NCI-H226 (cell line): ENCODE results near the gene CACNA1H.

Source experiments
- DNase-seq: peaks from one replicate; pipeline ENCODE4 v3.0.0-alpha.2; 2015

Gene CACNA1H

DNA sequence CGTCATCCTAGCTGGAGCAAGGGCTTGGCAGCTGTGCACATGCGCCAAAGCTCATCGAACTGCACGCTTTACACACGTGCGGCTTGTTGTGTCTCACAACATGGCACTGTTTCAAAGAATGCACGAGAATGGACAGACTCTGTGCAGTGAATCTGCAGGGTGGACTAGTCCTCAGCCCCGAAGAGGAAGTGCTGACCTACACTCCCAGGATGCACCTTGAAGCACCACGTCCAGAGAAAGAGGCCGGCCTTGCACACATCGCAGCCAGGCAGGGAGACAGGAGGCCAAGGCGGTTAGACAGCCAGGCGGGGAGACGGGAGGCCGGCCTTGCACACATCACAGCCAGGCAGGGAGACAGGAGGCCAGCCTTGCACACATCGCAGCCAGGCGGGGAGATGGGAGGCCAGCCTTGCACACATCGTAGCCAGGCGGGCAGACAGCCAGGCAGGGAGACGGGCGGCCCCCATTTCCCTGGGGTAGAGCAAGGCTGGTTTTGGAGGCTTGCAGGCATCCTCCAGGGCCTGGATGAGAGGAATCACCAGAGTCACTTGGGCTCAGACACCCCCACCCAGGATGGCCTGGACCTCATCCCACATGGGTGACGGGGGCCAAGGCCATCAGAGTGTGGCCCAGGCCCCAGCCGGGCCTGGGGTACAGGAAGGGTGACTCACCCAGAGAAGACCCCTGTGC, 9.0 kb upstream of the CACNA1H start:
- DNase-seq: no peak

DNA sequence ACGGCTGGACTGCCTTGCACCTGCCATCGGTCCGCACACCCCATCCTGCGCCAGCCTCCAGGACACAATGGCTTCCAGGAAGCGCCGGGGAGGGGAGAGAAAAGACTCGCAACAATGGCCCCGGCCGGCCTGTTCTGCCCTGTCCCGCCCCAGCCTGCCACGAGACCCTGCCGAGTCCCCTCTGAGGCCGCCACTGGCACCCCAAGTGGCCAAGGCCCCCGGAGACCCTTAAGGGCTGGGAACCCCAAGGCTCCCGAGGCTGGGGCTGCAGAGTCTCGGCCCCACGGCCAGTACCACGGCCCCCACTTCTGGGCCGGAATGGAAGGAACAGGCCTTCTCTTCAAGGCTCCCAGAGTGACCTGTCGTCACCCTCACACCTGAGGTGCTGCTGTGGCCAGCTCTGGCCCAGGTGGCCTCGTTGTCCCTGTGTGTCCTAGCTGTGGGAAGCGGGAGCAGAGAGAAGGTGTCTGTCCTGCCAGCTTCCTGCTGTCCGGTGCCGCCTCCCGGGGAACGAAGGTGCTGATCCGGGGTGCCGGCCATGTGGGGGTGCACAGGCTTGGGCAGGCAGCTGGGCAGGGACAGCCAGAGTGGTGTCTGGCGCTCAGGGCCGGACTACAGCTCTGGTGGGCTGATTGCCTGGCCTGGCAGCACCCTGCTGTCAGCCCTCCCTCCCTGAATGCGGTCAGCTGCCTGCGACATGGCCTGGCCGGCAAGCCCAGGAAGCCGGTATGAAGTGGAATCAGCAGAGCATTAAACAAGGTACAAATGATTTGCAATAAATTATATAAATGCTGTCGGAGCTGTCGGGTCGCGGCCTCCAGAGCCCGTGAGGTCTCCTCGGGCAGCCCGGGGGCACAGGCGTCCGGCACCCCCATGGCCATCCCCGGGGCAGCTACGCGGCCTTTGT, 8.2 kb upstream of the CACNA1H start:
- no peak for DNase-seq

DNA sequence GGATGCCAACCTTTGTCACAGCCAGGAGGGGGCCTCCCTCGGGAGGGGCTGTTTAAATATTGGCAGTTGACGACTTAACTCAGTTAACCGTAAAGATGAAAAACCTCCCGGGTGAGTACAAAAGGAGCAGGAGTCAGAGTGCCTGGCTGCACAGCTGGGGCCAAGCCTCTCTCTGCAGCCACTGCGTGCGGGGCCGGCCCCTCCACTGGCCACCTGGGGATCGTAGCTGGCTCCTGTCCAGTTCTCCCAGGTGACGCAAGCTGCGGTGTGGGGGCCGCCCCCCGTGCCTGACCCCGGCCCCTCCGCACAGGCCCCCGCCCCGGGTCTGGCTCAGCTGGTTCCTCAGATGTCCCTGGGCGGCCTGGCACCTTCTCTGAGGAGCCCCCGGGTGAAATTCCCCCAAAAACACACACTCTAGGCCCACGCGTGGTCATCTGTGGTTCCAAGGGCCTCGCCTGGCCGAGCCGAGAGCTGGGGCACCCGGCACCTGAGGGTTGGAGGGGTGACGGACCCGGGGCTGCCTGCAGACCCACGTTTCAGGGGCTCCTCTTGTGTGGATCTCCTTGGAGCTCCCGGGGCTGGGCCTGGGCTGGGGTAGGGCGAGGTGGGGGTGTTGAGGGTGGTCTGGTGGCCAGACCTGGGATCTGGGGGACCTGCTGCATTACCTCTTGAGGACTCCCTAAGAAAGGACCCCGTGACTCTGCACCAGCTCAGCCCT, 7.4 kb upstream of the CACNA1H start:
- no peak for DNase-seq

DNA sequence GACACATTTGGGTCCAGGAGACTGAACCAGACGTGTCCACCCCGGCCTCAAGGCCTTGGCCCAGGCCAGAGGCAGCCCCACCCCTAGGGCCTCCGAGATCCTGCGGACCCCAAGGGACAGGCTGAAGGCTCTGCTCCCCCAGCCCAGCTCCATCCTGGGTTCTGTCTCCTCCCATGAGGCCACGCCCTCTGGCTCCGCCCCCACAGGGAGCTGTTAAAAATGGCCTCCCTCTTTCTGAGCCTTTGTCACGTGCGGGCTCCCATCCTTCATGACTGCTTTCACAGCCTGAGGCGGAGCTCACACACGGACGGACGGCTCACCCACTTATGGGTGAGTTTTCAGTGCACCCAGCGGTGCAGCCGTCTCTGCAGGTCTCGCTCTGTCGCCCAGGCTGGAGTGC, 6.5 kb upstream of the CACNA1H start:
- no peak for DNase-seq

DNA sequence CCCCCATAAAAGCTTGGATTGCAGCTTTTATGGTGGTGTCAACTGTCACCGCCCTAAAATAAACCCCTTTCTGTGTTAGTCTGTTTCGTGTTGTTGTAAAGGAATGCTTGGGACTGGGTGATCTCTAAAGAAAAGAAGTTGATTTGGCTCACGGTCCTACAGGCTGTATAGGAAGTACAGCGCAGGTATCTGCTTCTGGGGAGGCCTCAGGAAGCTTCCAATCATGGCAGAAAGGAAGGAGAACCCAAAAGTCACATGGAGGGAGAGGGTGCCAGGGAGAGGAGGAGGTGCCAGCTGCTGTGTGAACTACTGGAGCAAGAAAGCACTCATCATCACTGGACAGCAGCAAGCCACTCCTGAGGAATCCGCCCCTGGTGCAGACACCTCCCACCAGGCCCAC, 5.9 kb upstream of the CACNA1H start:
- DNase-seq: no peak

DNA sequence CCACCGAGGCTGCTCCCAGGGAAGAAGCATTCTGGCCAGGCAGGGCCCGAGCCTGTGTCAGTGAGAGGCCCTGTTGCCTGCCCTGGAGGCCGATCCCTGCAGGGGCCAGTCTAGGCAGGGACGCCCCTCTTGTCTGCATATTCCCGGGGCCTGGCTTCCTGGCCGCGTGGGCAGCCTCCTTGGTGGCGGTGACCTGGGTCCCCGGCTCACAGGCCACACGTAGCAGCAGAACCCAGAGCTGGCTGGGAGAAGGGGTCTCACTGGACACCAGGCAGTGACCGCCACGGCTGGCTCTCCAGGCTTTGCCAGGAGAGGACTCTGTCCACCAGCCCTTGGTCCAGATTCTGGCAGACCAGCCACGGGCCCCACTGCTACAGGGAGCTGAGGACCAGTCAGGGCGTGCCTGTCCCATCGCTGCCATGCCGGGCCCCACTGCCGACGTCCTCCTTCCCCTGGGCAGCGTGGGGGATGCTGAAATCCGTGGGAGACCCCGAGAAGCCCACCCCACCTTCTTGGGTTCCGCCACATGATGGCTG, 3.7 kb upstream of the CACNA1H start:
- no peak for DNase-seq

DNA sequence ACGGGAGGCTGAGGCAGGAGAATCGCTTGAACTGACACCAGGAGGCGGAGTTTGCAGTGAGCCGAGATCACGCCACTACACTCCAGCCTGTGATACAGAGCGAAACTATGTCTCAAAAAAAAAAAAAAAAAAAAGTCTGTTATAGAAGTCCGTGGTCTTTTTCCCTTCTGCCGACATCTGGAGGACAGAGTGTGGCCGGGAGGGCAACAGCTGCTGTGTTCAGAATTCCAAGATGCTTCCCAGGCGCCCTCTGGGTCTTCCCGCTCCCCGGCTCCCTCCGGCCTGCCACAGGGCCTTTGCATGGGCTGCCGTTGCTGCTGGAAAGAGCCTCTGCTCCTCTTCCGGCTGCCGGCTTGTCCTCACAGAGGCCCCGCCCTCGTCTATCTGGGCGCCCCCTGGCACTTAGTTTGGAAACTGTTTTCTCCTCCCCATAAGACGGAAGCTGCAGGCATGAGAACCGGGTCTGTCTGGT, 2.4 kb upstream of the CACNA1H start:
- DNase-seq: no peak

DNA sequence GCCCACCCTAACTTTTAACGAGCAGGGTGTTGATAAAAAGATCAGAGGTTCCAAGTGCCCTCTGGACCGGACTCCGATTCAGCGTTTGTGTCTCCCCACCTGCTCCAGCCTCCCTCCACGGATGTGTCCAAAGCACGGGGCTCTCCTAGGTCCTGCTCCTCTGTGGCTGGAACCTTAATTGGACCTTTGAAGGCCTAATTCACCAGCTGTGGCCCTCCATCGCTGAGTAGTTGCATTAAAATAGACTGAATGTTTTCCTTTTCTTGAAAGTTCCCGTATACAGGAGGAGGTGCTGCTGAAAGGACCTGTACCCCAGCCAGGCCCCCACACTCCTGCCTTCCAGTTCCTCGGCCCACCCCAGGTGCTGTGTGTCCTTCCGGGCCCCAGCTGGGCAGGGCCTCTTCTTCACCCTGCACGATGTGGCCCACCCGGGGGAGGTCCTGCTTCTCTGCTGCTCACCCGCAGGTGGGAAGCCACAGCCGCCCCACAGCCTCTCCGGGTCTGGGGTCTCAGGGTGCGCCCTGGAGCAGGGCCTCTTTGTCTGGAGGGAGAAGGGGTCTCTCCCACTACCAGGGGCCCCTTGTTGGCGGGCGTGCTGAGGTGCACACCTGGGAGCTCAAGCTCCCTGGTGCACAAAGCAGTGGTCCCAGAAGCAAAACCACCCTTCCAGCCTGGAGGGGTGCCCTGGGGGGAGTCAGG, 1.3 kb upstream of the CACNA1H start:
- DNase-seq: no peak

DNA sequence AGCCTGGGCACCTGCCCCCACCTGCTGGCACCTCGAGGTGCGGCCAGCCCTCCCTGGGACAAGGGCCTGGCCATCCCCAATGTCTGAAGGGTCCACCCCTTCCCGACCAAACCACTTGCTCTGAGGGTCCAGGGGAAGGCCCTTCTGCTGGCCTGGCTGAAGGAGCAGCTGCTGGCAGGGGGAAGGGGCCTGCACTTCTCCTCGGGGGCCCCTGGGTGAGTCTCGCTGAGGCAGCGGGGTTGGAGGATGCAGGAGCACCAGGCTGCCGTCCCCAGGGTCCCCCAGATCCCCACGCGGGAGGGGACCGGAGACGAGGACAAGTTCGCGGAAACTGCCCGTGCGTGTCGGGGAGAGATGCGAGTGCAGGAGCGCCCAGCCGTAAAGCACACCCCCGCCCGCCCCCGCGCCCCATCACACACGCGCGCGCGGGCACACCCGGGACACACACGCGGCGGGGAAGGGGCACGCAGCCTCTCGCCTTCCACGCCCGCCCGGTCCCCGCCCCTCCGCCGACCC, 725 bp upstream of the CACNA1H start:
- no peak for DNase-seq

DNA sequence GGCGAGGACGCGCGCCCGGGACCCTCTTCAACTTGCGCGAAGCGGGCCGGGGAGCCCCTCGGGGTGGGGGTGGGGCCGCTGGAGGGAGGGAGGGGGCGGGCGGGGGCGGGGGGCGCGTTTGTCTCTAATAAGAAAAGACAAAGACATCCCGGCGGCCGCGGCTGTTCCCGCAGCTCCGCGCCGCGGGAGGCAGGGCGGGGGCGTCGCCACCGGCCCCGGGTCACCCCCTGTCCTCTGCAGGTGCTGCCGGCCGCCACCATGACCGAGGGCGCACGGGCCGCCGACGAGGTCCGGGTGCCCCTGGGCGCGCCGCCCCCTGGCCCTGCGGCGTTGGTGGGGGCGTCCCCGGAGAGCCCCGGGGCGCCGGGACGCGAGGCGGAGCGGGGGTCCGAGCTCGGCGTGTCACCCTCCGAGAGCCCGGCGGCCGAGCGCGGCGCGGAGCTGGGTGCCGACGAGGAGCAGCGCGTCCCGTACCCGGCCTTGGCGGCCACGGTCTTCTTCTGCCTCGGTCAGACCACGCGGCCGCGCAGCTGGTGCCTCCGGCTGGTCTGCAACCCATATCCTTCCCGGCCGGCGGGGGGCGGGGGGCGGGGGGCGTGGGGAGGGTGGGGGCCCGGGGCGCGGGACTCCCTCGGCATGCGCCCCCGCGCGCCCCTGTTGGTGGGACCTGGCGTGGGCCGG, 714 bp downstream of the CACNA1H start:
- DNase-seq: no peak

DNA sequence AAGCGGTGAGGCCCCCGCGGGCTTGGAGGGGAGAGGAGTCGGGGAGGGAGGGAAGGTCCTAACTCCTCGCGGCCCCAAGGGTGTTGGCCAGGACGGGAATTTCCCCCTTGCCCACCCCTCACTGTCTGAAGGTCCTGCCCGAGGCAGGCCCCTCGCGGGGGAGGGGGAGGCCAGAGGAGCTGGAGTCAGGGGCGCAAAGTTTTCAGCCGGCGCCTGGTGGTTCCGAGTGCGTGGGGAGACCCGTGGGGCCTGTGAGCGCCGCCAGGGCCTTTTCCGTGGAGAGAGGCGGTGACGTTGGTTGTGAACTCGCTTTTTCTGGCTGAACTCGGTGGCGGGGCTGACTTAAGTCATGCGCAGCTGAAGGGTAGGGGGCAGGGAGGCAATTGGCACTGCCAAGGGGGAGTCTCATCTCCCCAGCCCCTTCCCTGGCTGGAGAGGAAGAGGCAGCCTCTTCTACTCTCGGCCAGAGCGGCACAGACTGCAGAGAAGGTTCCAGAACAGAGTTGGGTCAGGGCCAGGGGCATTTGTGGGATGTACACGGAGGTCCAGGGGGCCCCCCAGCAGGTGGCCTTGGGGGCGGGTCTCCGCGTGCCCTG, 1.5 kb downstream of the CACNA1H start:
- DNase-seq: no peak

DNA sequence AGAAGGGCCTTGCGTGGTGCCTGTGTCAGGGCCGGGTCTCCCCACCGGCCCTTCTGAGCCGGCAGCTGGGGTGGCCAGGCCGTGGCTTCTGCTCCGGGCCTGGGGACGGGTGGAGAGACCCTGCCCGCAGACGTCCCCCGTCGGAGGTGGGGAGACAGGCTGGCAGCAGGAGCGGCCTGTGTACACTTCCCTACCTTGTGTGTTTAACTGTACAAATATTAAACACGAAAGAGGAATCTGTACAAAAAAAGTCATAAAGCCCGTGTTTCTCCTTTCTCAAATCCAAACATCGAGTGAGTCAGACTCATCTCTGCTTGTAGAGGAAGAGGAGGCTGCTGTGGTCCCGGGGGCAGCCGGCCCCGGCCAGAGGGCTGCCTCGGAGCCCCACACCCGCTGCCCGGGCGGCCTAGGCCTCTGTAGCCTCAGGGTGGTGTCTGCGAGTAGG, 2.0 kb downstream of the CACNA1H start:
- no peak for DNase-seq

DNA sequence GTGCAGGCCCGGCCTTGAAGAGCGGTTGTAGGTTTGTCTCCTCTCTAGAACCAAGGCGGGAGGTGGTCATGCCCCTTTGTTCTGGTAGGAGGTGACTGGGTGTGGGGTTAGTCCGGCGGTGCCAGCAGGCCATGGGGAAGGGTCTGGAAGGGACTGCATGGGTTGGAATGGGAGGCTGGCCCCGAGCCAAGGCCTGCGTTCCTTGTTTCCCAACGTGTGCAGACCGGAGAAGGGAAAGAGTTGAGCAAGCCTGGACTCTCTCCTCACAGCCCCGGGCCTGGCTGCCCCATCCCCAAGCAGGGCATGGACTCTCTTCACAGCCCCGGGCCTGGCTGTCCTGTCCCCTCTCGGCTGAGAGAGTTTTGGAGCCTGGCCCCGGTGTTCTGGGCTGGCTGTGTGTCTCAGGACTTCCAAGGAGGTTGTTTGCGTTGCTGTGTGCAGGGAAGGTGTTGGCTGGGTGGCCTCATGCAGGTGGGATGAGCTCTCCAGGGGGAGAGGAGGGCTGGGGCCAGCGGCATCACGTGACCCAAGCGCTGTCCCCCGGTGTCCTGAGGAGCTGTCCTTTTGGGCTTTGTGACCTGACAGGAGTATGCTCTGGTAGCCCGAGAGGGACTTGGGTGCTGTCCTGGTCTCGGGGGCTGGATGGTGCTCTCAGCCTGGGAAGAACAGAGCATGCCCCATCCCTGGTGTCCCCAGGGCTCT, 2.6 kb downstream of the CACNA1H start:
- DNase-seq: no peak

DNA sequence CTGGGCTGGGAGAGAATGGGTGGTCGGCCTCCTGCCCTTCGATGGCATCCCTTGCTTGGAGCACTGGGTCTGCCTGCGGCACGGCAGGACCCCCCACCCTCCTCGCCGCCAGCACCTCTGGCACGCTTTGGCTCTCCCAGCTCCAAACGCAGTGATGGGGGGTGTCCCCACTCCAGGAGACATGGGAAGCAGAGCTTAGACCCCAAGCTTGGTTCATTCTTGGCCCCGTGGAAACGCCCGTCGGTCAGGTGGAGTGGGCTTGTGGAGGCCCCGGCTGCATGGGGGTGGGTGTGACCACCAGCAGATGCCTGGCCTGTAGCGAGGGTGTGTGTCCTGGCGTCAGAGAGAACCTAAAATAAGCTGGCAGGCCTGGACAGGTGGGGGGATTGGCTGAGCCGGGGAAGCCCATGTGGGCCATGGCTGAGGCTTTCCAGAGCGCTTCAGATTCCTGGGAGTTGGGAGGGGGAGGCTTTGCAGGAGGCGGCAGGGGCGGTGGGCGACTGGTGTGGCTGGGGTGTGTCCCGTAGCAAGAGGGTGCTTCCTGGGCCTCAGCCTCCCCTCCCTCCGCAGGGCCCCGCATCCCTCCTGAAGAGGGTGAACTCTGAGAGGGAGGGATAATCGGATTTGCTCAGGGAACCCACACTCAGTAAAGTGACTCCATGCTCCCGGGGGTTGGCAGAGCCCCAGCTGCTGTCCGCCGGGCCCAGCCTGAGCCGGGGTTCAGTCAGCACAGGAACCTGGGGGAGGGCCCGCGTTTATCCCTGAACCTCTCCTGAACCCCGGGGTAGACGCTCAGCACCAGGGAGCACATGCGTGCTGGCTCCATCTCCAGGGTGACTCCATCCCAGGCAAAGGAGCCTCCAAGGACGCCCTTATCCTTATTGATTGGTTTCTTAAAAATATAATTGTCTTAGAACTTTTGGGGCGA, 3.4 kb downstream of the CACNA1H start:
- no peak for DNase-seq

DNA sequence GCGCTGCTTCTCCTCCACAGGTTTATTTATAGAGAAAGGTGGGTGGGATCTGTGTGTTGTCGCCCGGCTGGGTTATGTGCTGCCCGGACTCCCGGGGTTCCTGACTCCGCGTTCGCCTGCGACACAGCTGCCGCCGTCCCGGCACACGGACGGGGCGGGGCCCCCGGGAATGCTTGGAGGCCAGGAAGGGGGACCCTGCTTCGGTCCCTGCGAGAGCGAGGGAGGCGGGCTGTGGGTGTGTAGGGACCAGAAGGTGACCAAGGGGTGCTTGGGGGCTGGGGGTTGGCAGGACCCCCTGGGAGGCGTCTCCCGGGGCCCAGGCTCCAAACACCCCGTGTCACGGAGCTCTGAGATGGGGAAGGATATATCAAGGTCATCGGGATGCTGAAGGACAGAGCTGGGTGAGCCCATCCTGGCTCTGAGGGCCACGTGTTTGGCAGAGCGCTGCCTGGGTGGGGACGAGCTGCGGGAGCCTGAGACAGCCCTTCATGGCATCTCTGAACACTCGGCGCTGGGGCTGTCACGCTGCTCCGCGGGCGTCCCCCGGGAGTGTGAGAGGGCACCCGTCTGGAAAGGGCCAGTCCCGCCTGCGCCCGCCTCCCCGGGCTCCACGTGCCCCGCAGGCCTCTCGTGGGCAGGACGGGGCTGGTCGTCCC, 4.2 kb downstream of the CACNA1H start:
- no peak for DNase-seq

DNA sequence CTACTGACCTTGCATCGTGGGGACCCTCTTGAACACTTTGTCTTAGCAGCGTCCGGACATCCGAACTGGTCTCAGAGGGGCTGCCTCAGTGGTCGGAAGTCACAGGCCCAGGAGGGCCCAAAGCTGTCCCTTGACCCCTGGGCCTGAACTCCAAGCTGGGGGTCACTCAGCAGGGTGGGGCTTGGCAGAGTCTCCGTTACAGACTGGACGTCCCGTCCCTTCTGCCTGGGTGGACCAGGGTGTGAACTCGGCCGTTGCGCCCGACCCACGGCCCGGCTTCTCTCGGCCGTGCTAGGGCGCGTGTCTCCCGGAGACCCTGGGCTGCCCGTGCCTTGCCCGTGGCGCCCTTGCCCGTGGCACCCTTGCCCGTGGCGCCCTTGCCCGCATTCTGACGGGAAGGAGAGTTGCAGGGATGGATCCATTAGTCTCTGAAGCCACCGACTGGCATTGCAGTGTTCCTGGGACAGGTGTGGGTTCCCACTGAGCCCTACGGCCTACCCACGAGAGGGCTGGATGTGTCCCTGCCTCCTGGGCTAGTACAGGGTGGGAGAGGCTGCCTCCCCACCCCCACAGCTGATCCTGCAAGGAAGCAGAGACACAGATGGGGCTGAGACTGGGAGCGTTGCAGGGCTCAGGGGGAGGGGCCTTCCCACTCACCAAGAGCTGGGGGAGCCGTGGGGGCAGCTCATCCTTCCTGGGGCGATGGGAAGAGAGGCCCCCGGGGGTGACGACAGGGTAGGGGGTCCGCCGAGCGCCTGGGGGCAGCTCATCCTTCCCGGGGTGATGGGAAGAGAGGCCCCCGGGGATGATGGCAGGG, 4.9 kb downstream of the CACNA1H start:
- no peak for DNase-seq

DNA sequence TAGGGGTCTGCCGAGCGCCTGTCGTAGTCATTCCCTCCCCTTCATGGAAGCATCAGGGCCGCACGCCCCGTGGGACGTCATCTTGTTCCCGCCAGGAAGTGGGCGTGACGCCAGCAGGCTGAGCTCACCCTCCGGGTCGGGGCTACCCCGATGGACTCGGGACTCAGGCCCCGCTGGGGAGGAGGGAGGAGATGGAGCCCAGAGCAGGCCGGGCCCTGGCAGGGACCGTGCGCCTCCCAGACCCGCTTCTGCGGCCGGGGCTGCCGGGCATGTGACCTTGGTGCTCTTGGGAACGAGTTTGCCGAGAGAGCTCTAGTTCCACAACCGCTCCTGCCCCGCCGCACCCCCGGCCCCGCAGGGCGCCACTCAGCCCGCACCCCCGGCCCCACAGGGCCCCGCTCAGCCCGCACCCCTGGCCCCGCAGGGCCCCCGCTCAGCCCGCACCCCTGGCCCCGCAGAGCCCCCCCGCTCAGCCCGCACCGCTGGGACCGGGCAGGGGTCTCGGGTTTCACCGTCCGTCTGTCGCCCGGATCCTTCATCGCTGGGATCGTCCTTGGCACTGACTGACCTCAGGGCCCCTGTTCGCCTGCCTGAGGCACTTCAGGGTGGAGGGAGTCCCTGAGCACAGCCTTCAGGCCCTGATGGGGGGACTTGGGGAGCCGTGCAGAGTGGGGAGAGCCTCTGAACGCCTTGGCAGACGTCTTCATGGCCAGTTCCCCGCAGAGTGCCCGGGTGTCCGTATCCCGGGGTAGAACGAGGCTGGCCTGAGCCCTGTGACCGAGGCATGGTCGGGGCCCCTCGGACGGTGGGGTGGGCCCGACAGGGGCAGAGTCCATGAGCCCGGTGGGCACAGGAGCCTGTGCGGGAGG, 5.8 kb downstream of the CACNA1H start:
- DNase-seq: no peak
